ENCODE measurements around the gene HEMK1. TPM values are rescaled to one million over a fixed set of nuclear protein-coding genes. Genes with fewer than 3 reads are reported as not detected.

The HEMK1 gene
- total RNA-seq, 6 donors from 2014 or later, result 5.0 to 25.3 (median 9.6) TPM

- 95 to 100% methylated on average over 1 of the region's 1 CpG for WGBS, 2 donors
- TF ChIP-seq CTCF (IDR thresholded peaks at IDR 0.05), result no peak
- TF ChIP-seq POLR2A (IDR thresholded peaks at IDR 0.05), result no peak
- TF ChIP-seq POLR2AphosphoS5 (IDR thresholded peaks at IDR 0.05), result no peak
- no peak for TF ChIP-seq EP300 (IDR thresholded peaks at IDR 0.05)
- DNase-seq (no peak), ATAC-seq (ENCODE audit: low FRiP score in 2 of 2) (no peak)
- Histone ChIP-seq H3K27me3 (no peaks in the 10 kb centered on the region), H3K36me3 (peaks cover 9 to 77% (median 68%) of the 10 kb centered on the region in 4 donors), H3K9me3 (no peaks in the 10 kb centered on the region), H3K27ac (no peak overlapping the region), H3K4me1 (no peaks in the 10 kb centered on the region), H3K4me3 (no peak overlapping the region)
These were observed 73.1 kb downstream of the HEMK1 start for GRCh38 chr3:50642382-50642781.

GRCh38 chr3:50644561-50644960 is 75.2 kb downstream of the HEMK1 start:
- Histone ChIP-seq H3K9me3 (no peaks in the 10 kb centered on the region), H3K4me1 (no peaks in the 10 kb centered on the region), H3K27me3 (no peaks in the 10 kb centered on the region), H3K4me3 (no peak overlapping the region), H3K27ac (no peak overlapping the region), H3K36me3 (peaks cover 9 to 91% (median 80%) of the 10 kb centered on the region in 4 donors)
- DNase-seq (no peak), ATAC-seq (ENCODE audit: low FRiP score in 2 of 2) (no peak)
- TF ChIP-seq EP300 (IDR thresholded peaks at IDR 0.05), result no peak
- TF ChIP-seq CTCF (IDR thresholded peaks at IDR 0.05), result no peak
- TF ChIP-seq POLR2A (IDR thresholded peaks at IDR 0.05), result no peak
- TF ChIP-seq POLR2AphosphoS5 (IDR thresholded peaks at IDR 0.05), result no peak
- WGBS, 2 donors, result 76% methylated on average over 7 of the region's 7 CpGs

GRCh38 chr3:50645378-50645777 is 76.1 kb downstream of the HEMK1 start:
- WGBS, 2 donors, result 87 to 100% methylated on average over 2 of the region's 2 CpGs
- Histone ChIP-seq H3K27ac (no peak overlapping the region), H3K4me1 (no peaks in the 10 kb centered on the region), H3K9me3 (no peaks in the 10 kb centered on the region), H3K27me3 (no peaks in the 10 kb centered on the region), H3K36me3 (peaks cover 9 to 86% (median 75%) of the 10 kb centered on the region in 4 donors), H3K4me3 (no peak overlapping the region)
- DNase-seq, result no peak
- TF ChIP-seq POLR2AphosphoS5 (IDR thresholded peaks at IDR 0.05), result no peak
- TF ChIP-seq CTCF (IDR thresholded peaks at IDR 0.05), result no peak
- no peak for TF ChIP-seq POLR2A (IDR thresholded peaks at IDR 0.05)
- no peak for TF ChIP-seq EP300 (IDR thresholded peaks at IDR 0.05)
- ATAC-seq (ENCODE audit: low FRiP score in 2 of 2), result no peak

Other genes starting within 250 kb of the HEMK1 start
- gene HYAL2, start 246.8 kb upstream of the HEMK1 start, total RNA-seq, result 100 to 1,000 TPM; 120 to 389 (median 226) TPM
- gene TUSC2, start 241.3 kb upstream of the HEMK1 start, total RNA-seq, result 10 to 100 TPM; 16.8 to 36.1 (median 25.0) TPM
- 10 to 100 TPM; 42.7 to 78.9 (median 47.7) TPM for gene RASSF1, start 228.7 kb upstream of the HEMK1 start, total RNA-seq
- 10 to 100 TPM in 5 of 6 donors, 1 to 10 TPM in 1; 3.1 to 98.7 (median 31.5) TPM for gene ZMYND10, start 223.8 kb upstream of the HEMK1 start, total RNA-seq
- gene NPRL2, start 218.7 kb upstream of the HEMK1 start, total RNA-seq, result 10 to 100 TPM; 15.0 to 41.9 (median 17.3) TPM
- gene CYB561D2, start 218.7 kb upstream of the HEMK1 start, total RNA-seq, result 10 to 100 TPM; 13.2 to 35.4 (median 26.8) TPM
- 10 to 100 TPM; 39.8 to 68.1 (median 46.5) TPM for gene TMEM115, start 210.0 kb upstream of the HEMK1 start, total RNA-seq
- 100 to 1,000 TPM in 4 of 6 donors, 10 to 100 TPM in 2; 71.5 to 213 (median 113) TPM for gene CACNA2D2, start 65.9 kb upstream of the HEMK1 start, total RNA-seq
- 1 to 10 TPM; 4.7 to 7.5 (median 5.7) TPM for gene C3orf18, start 1.8 kb upstream of the HEMK1 start, total RNA-seq
- 10 to 100 TPM; 35.8 to 66.9 (median 43.1) TPM for gene CISH, start 42.3 kb downstream of the HEMK1 start, total RNA-seq
- gene MAPKAPK3, start 47.6 kb downstream of the HEMK1 start, total RNA-seq, result 100 to 1,000 TPM in 1 of 6 donors, 10 to 100 TPM in 5; 30.2 to 102 (median 70.1) TPM
- 1 to 10 TPM in 2 of 6 donors, under 1 TPM in 4; 0.15 to 3.1 (median 0.88) TPM for gene DOCK3, start 105.4 kb downstream of the HEMK1 start, total RNA-seq

Measured in upper lobe of left lung (tissue), 6 donors.